Endothelial cell of umbilical vein (primary cell): Measurements from ENCODE around the gene SLC31A2. TPM values are rescaled to one million over a fixed set of nuclear protein-coding genes. Genes with fewer than 3 reads are reported as not detected.

Source experiments
- BruUV-seq: library from RNA; stranded (reverse); fragments of 400-500 nt; replicated peaks from 2 replicates; lab custom pipeline; 2021; lab: Mats Ljungman, UMichigan
- CTCF ChIA-PET: fragments of 300-600, 350-600 bp; sonication (Branson Sonifier 250); formaldehyde crosslinking; loops from one replicate; lab custom pipeline; 2021; ENCODE audit warnings: antibody characterized with exemption, inconsistent platforms; lab: Charles Lee
- POLR2A ChIA-PET: fragments of 300-600, 350-600 bp; sonication (Branson Sonifier 250); formaldehyde crosslinking; loops from one replicate; lab custom pipeline; 2021; ENCODE audit warnings: antibody characterized with exemption, inconsistent platforms; lab: Charles Lee
- DNase-seq: peaks from one replicate; pipeline ENCODE4 v3.0.0-alpha.2; 2011; ENCODE audit warnings: low read depth, low spot score
- FAIRE-seq: peaks from 2 replicates; lab custom pipeline; 2011; peaks lifted over from hg19 to GRCh38; lab: Jason Lieb, UNC
- H2AFZ ChIP-seq: 2 replicates; pipeline ENCODE4 v1.6.0; 2012; ENCODE audit warnings: low read depth, low read length, control low read depth, inconsistent platforms
- H3K27ac ChIP-seq: 2 replicates; pipeline ENCODE4 v1.5.1; 2011; ENCODE audit warnings: low read depth, mild to moderate bottlenecking, control low read depth, low read length, moderate library complexity; ENCODE audit not compliant: insufficient read depth
- H3K27me3 ChIP-seq, 2 experiments: 2 replicates each; pipeline versions ENCODE4 v1.6.0 to v1.6.1; 2011; ENCODE audit warnings: low read length in 2 of 2, mixed read lengths in 1 of 2; ENCODE audit not compliant: control insufficient read depth in 2 of 2, insufficient read depth in 2 of 2
- H3K36me3 ChIP-seq, 2 experiments: 2 replicates in 1 of 2; 3 replicates in 1 of 2; pipeline ENCODE4 v1.5.1; 2011; ENCODE audit warnings: low read length in 2 of 2, mild to moderate bottlenecking in 1 of 2, moderate library complexity in 1 of 2; ENCODE audit not compliant: control insufficient read depth in 2 of 2, insufficient read depth in 2 of 2; ENCODE audit errors: extremely low read depth in 1 of 2
- H3K4me1 ChIP-seq: 3 replicates; pipeline ENCODE4 v1.5.1; 2011; ENCODE audit warnings: mild to moderate bottlenecking, low read length; ENCODE audit not compliant: control insufficient read depth, insufficient read depth; ENCODE audit errors: extremely low read depth
- H3K4me2 ChIP-seq: 2 replicates; pipeline ENCODE4 v1.6.1; 2011; ENCODE audit warnings: low read length, control low read depth, mixed read lengths; ENCODE audit not compliant: insufficient read depth
- H3K4me3 ChIP-seq, 3 experiments: fragments of 200-600 bp in 1 of 3; sonication (generic), shearing (Covaris generic) in 1 of 3; replicated peaks in 1 of 3; 2 replicates each; pipeline ENCODE4 v1.5.1; 2011 to 2016; ENCODE audit warnings: control low read depth in 3 of 3, low read length in 3 of 3, mild to moderate bottlenecking in 2 of 3, inconsistent platforms in 1 of 3, low read depth in 1 of 3, moderate library complexity in 1 of 3; ENCODE audit not compliant: insufficient read depth in 1 of 3
- H3K79me2 ChIP-seq: 2 replicates; pipeline ENCODE4 v1.6.0; 2012; ENCODE audit warnings: low read length, inconsistent platforms; ENCODE audit not compliant: control insufficient read depth, insufficient read depth
- H3K9ac ChIP-seq: replicated peaks from 2 replicates; pipeline ENCODE3; 2011; ENCODE audit warnings: low read length, control low read depth; ENCODE audit not compliant: insufficient read depth; ENCODE audit errors: extremely low read depth
- H3K9me1 ChIP-seq: replicated peaks from 3 replicates; pipeline ENCODE4 v1.6.0; 2011; ENCODE audit warnings: mild to moderate bottlenecking, low read length; ENCODE audit not compliant: control insufficient read depth, insufficient read depth; ENCODE audit errors: extremely low read depth
- H3K9me3 ChIP-seq: replicated peaks from 2 replicates; pipeline ENCODE4 v1.5.1; 2012; ENCODE audit warnings: low read length, inconsistent platforms; ENCODE audit not compliant: control insufficient read depth, insufficient read depth
- H4K20me1 ChIP-seq: replicated peaks from 2 replicates; pipeline ENCODE3; 2011; ENCODE audit warnings: mild to moderate bottlenecking, low read length; ENCODE audit not compliant: control insufficient read depth, insufficient read depth; ENCODE audit errors: extremely low read depth
- CTCF ChIP-seq, 2 donors: IDR thresholded peaks; 1 replicate in 1 of 2; 2 replicates in 1 of 2; pipeline ENCODE4 v1.5.1; 2011; ENCODE audit warnings: low read length in 2 of 2, mild to moderate bottlenecking in 2 of 2, moderate library complexity in 2 of 2, control low read depth in 1 of 2, inconsistent platforms in 1 of 2, low read depth in 1 of 2; ENCODE audit not compliant: insufficient read depth in 1 of 2; ENCODE audit errors: extremely low read depth in 1 of 2
- EZH2 ChIP-seq: IDR thresholded peaks from 2 replicates; pipeline ENCODE4 v1.6.1; 2012; ENCODE audit warnings: borderline replicate concordance, low read depth, mild to moderate bottlenecking, moderate library complexity, low read length, inconsistent platforms; ENCODE audit not compliant: severe bottlenecking
- FOS ChIP-seq: IDR thresholded peaks from 2 replicates; pipeline ENCODE4 v1.6.1; 2011; ENCODE audit warnings: mild to moderate bottlenecking, low read length, moderate library complexity, borderline replicate concordance; ENCODE audit not compliant: insufficient read depth
- GATA2 ChIP-seq: IDR thresholded peaks from 2 replicates; pipeline ENCODE4 v1.7.0; 2011; ENCODE audit warnings: low read depth, mild to moderate bottlenecking, moderate library complexity, mixed read lengths, low read length; ENCODE audit not compliant: insufficient read length, insufficient read depth
- JUN ChIP-seq: IDR thresholded peaks from 2 replicates; pipeline ENCODE4 v1.6.1; 2011; ENCODE audit warnings: borderline replicate concordance, low read depth; ENCODE audit not compliant: insufficient read length, insufficient read depth
- MYC ChIP-seq: IDR thresholded peaks from one replicate; pipeline ENCODE4 v1.6.1; 2011; ENCODE audit warnings: mild to moderate bottlenecking, low read depth, low read length
- POLR2A ChIP-seq: IDR thresholded peaks from 2 replicates; pipeline ENCODE4 v1.6.1; 2012; ENCODE audit warnings: low read depth, mild to moderate bottlenecking, control low read depth, low read length
- POLR2AphosphoS5 ChIP-seq: IDR thresholded peaks from 2 replicates; pipeline ENCODE4 v1.6.1; 2012; ENCODE audit warnings: low read depth, mild to moderate bottlenecking, control low read depth, low read length, moderate library complexity; ENCODE audit not compliant: insufficient read depth
- dilution Hi-C: fragments of 300-500 bp; cut with MboI; formaldehyde crosslinking; loops from one replicate; pipeline ENCODE4 v1.15.0; 2019; ENCODE audit warnings: low sequenced_read_pairs; ENCODE audit not compliant: extremely low pct_ligation_motif_present
- intact Hi-C: fragments of 100-400 bp; cut with micrococcal nuclease; formaldehyde crosslinking; loops from one replicate; pipeline ENCODE4 v1.10.0; 2022
- polyA plus RNA-seq, 4 experiments: library from polyadenylated mRNA; depleted of rRNA in 3 of 4; stranded (reverse) in 3 of 4; unstranded in 1 of 4; fragments of >200 nt; gene quantifications; 2 replicates each; pipeline versions ENCODE4 v1.2.1 to v1.2.3, GENCODE V29; 2011 to 2012; ENCODE audit warnings: missing spikeins in 1 of 4
- total RNA-seq: library from RNA; stranded (reverse); gene quantifications from 2 replicates; pipeline ENCODE4 v1.2.3, GENCODE V29; 2021
- TF ChIP-seq, protein P1 (sequence below): IDR thresholded peaks from 2 replicates; pipeline ENCODE4 v1.6.1; 2011; ENCODE audit not compliant: insufficient read depth, insufficient read length

The SLC31A2 gene
- total and polyA plus RNA-seq, 2 donors (not counting 3 experiments of a cell fraction or from before 2014, with no cell fraction given), result 3.7 to 9.8 TPM

DNA sequence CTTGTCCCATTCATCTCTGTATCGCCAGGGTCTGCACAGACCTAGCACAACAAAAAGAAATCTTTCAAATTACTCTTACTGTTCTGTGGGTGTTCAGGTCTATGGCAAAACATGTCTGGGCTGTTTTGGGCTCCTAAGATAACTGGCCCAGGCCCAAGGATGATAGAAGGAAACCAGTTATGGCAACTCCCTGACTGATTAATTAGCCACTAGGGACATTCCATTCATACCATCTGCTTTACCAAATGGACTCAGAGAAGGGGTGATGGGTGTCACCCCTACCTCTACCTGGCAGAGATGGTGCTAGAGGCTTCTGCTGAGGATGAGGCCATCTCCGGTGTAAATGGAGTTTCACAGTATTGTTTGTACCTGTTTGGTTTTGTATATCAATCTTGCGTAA is 1.9 kb downstream of the SLC31A2 start:
- no peaks in the 10 kb centered on the region for H3K27me3 ChIP-seq
- no peaks in the 10 kb centered on the region for H3K9me3 ChIP-seq
- H3K9me1 ChIP-seq, result no peaks in the 10 kb centered on the region
- no peak for TF ChIP-seq JUN
- intact Hi-C loops, result loop anchor here (10.0 kb wide), 1 partner anchor 98 kb away; the partner anchor contains the start of gene ZFP37
- no peak for FAIRE-seq
- H3K9ac ChIP-seq, result no peak overlapping the region
- no peak overlapping the region for H2AFZ ChIP-seq
- H3K4me1 ChIP-seq, result no peaks in the 10 kb centered on the region
- H3K27ac ChIP-seq, result no peak overlapping the region
- no peak overlapping the region for H3K4me3 ChIP-seq
- no peak for DNase-seq
- no peaks in the 10 kb centered on the region for H4K20me1 ChIP-seq
- BruUV-seq, result no TSS peak
- dilution Hi-C loops, result no loop called here
- CTCF ChIA-PET, result interaction anchor here (1.0 kb wide), 1 partner anchor 40 kb away, joined by 3 read pairs; no protein-coding TSS in a partner anchor
- no peaks in the 10 kb centered on the region for H3K36me3 ChIP-seq
- POLR2A ChIA-PET, result no interaction called here
- no peak overlapping the region for H3K4me2 ChIP-seq
- H3K79me2 ChIP-seq, result no peaks in the 10 kb centered on the region

- H3K4me2 ChIP-seq, result no peak overlapping the region
- H3K27ac ChIP-seq, result no peak overlapping the region
- H3K9ac ChIP-seq, result no peak overlapping the region
- no TSS peak for BruUV-seq
- H4K20me1 ChIP-seq, result no peaks in the 10 kb centered on the region
- H3K4me3 ChIP-seq, result no peak overlapping the region
- H3K9me1 ChIP-seq, result no peaks in the 10 kb centered on the region
- TF ChIP-seq JUN (no peak), EZH2 (no peak), GATA2 (no peak), POLR2AphosphoS5 (no peak), POLR2A (no peak), FOS (no peak), MYC (no peak), CTCF (IDR thresholded peaks at IDR 0.05; ENCODE audit: extremely low read depth in 1 of 2, insufficient read depth in 1 of 2, low read depth in 1 of 2, low read length in 2 of 2) (no peak)
- TF ChIP-seq, protein P1, sequence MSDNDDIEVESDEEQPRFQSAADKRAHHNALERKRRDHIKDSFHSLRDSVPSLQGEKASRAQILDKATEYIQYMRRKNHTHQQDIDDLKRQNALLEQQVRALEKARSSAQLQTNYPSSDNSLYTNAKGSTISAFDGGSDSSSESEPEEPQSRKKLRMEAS, result no peak
- intact Hi-C loops, result loop anchor here (10.0 kb wide), 1 partner anchor 99 kb away; the partner anchor contains the start of gene ZFP37
- dilution Hi-C loops, result no loop called here
- no peaks in the 10 kb centered on the region for H3K36me3 ChIP-seq
- H3K79me2 ChIP-seq, result no peaks in the 10 kb centered on the region
- H3K27me3 ChIP-seq, result no peaks in the 10 kb centered on the region
- no peak for DNase-seq
- H3K4me1 ChIP-seq, result no peaks in the 10 kb centered on the region
- H3K9me3 ChIP-seq, result no peaks in the 10 kb centered on the region
- ChIA-PET CTCF (no interaction called here), POLR2A (no interaction called here)
- no peak overlapping the region for H2AFZ ChIP-seq
- no peak for FAIRE-seq
These were observed 2.8 kb downstream of the SLC31A2 start for GRCh38 chr9:113153599-113153998.
